Mesendoderm (in vitro differentiated cells): Measurements from ENCODE around the gene MAPT.

ENCODE experiments used
- DNase-seq: peaks from one replicate; pipeline ENCODE4 v3.0.0; 2013
- H2AK5ac ChIP-seq: 2 replicates; pipeline ENCODE4 v1.6.1; 2013; ENCODE audit warnings: low read length, inconsistent platforms
- H2BK120ac ChIP-seq: 2 replicates; pipeline ENCODE4 v1.6.1; 2013; ENCODE audit warnings: low read depth, mild to moderate bottlenecking, low read length, moderate library complexity, mixed read lengths
- H2BK15ac ChIP-seq: replicated peaks from 2 replicates; pipeline ENCODE4 v1.6.1; 2013; ENCODE audit warnings: low read depth, mild to moderate bottlenecking, moderate library complexity
- H2BK5ac ChIP-seq: 2 replicates; pipeline ENCODE4 v1.6.1; 2013; ENCODE audit warnings: low read length, inconsistent platforms
- H3K18ac ChIP-seq: 2 replicates; pipeline ENCODE4 v1.6.1; 2013; ENCODE audit warnings: mild to moderate bottlenecking, low read length, mixed read lengths
- H3K23ac ChIP-seq: one replicate; pipeline ENCODE4 v1.6.1; 2013; ENCODE audit warnings: low read length
- H3K27ac ChIP-seq: 2 replicates; pipeline ENCODE4 v1.5.1; 2013; ENCODE audit warnings: low read depth, mild to moderate bottlenecking, inconsistent platforms, low read length, moderate library complexity
- H3K27me3 ChIP-seq: 2 replicates; pipeline ENCODE4 v1.6.1; 2013; ENCODE audit warnings: low read length, control low read depth, mild to moderate bottlenecking, inconsistent platforms; ENCODE audit not compliant: insufficient read depth, poor library complexity
- H3K36me3 ChIP-seq: 2 replicates; pipeline ENCODE4 v1.6.1; 2013; ENCODE audit warnings: low read length, inconsistent platforms; ENCODE audit not compliant: control insufficient read depth, insufficient read depth
- H3K4ac ChIP-seq: one replicate; pipeline ENCODE4 v1.6.1; 2013; ENCODE audit warnings: low read depth, mild to moderate bottlenecking, low read length, moderate library complexity
- H3K4me1 ChIP-seq: 2 replicates; pipeline ENCODE4 v1.6.1; 2013; ENCODE audit warnings: low read depth, low read length, inconsistent platforms; ENCODE audit not compliant: control insufficient read depth
- H3K4me2 ChIP-seq: 2 replicates; pipeline ENCODE4 v1.6.1; 2013; ENCODE audit warnings: low read length
- H3K4me3 ChIP-seq: 2 replicates; pipeline ENCODE4 v1.5.1; 2013; ENCODE audit warnings: mild to moderate bottlenecking, low read length
- H3K56ac ChIP-seq: one replicate; pipeline ENCODE4 v1.6.1; 2013; ENCODE audit warnings: low read length
- H3K79me1 ChIP-seq: 2 replicates; pipeline ENCODE4 v1.6.1; 2013; ENCODE audit warnings: low read length, inconsistent platforms
- H3K79me2 ChIP-seq: 2 replicates; pipeline ENCODE4 v1.6.1; 2013; ENCODE audit warnings: mild to moderate bottlenecking, low read length; ENCODE audit not compliant: control insufficient read depth, insufficient read depth
- H3K9ac ChIP-seq: 2 replicates; pipeline ENCODE4 v1.6.1; 2013; ENCODE audit warnings: low read length, inconsistent platforms
- H4K5ac ChIP-seq: one replicate; pipeline ENCODE4 v1.6.1; 2013; ENCODE audit warnings: low read length
- H4K8ac ChIP-seq: one replicate; pipeline ENCODE4 v1.6.1; 2013; ENCODE audit warnings: low read depth, mild to moderate bottlenecking, control low read depth, low read length, moderate library complexity
- WGBS: extraction: QIAGEN DNeasy Blood & Tissue Kit; methylation state at CpG from one replicate; pipeline ENCODE4 v1.1.7; 2013; ENCODE audit warnings: low lambda C conversion rate, missing lambda C conversion rate; ENCODE audit not compliant: insufficient coverage; ENCODE audit errors: extremely low coverage; 5-methylcytosine and 5-hydroxymethylcytosine counted together

The MAPT gene

DNA sequence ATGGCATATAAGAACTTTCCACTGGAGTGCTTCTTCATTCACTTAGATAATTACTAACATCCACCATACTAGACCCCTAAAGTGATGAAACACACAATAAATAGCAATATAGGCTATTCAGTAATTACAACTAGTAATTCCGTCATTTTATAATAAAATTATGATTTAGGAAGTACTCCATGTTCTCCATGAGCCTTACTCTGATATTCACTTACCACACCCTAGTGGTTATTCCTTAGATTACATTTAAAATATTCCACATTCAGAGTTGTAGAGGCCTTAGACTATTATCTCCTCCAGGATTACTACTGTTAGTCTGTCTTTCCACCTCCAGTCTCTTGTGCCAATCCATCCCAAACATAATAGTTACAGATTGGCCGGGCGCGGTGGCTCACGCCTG lies 167.1 kb downstream of the MAPT start:
- Histone ChIP-seq H3K4me2 (no peak overlapping the region), H4K8ac (no peak overlapping the region), H2BK5ac (no peak overlapping the region), H2BK15ac (no peak overlapping the region), H3K79me2 (peaks cover 1% of the 10 kb centered on the region), H3K4ac (no peak overlapping the region), H4K5ac (no peak overlapping the region), H3K4me1 (no peaks in the 10 kb centered on the region), H3K36me3 (no peaks in the 10 kb centered on the region), H3K4me3 (no peak overlapping the region), H2AK5ac (no peak overlapping the region), H2BK120ac (no peak overlapping the region), H3K27ac (no peak overlapping the region), H3K27me3 (no peaks in the 10 kb centered on the region), H3K23ac (no peak overlapping the region), H3K79me1 (peaks cover 3% of the 10 kb centered on the region), H3K56ac (no peak overlapping the region), H3K9ac (no peak overlapping the region), H3K18ac (no peak overlapping the region)
- no CpG with 5 or more reads among the region's 5 CpGs for WGBS
- peak; percentile 56 for DNase-seq

DNA sequence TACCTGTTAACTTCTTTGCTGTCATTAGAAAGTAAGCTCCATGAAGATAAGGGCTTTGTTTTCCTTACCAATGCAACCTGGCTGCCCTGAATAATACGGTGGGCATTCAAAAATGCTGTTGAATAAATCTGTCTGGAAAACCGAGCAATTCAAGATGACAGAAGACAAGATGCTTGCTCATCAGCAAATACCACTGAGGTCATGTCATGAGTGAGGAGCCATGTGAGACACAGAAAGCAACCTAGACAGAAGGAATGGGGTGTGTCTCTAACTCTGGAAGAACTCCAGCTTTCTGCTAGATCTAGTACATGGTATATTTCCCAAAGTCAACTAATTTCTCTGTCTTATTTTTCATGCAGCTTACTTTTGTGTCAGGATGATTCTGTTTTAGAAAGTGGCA lies 168.9 kb downstream of the MAPT start:
- no CpG with 5 or more reads among the region's 2 CpGs for WGBS
- H3K36me3 ChIP-seq: no peaks in the 10 kb centered on the region

DNA sequence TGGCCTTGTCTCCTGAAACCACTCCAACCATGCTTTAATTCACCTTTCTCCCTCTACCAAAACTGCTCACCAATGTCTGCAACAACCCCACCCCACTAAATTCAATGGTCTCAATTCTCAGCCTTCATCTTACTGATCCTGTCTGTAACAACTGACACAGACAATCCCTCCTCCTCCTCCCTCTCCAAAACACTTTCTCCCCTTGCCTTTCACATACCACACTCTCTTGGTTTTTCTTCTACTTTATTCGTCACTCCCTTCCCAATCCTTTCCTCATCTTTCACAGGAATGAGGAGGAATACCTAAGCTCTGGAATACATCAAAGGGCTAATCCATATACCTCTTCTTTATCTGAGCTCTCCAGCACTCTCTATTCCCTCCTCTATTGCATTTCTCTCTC lies 170.1 kb downstream of the MAPT start:
- WGBS: 100% methylated on average over 1 of the region's 1 CpG
- Histone ChIP-seq H3K18ac (no peak overlapping the region), H3K27ac (no peak overlapping the region), H3K56ac (no peak overlapping the region), H3K9ac (no peak overlapping the region), H4K8ac (no peak overlapping the region), H3K79me1 (peaks cover 4% of the 10 kb centered on the region), H3K36me3 (no peaks in the 10 kb centered on the region), H3K4me1 (no peaks in the 10 kb centered on the region), H3K23ac (no peak overlapping the region), H3K27me3 (no peaks in the 10 kb centered on the region), H2BK15ac (no peak overlapping the region), H2BK5ac (no peak overlapping the region), H2BK120ac (no peak overlapping the region), H3K4ac (no peak overlapping the region), H3K4me3 (no peak overlapping the region), H3K79me2 (no peaks in the 10 kb centered on the region), H3K4me2 (no peak overlapping the region), H2AK5ac (no peak overlapping the region), H4K5ac (no peak overlapping the region)
- no peak for DNase-seq

More for the DNA sequence above, 168.9 kb downstream of the MAPT start:
- peaks cover 4% of the 10 kb centered on the region for H3K79me1 ChIP-seq
- no peak overlapping the region for H2BK120ac ChIP-seq
- H3K79me2 ChIP-seq: no peaks in the 10 kb centered on the region
- no peak overlapping the region for H2AK5ac ChIP-seq
- H3K23ac ChIP-seq: no peak overlapping the region
- DNase-seq: peak; percentile 62
- no peaks in the 10 kb centered on the region for H3K4me1 ChIP-seq
- no peak overlapping the region for H4K8ac ChIP-seq
- H3K4me2 ChIP-seq: no peak overlapping the region
- H4K5ac ChIP-seq: no peak overlapping the region
- H3K9ac ChIP-seq: no peak overlapping the region
- no peak overlapping the region for H3K4me3 ChIP-seq
- no peak overlapping the region for H3K4ac ChIP-seq
- no peak overlapping the region for H2BK15ac ChIP-seq
- no peak overlapping the region for H2BK5ac ChIP-seq
- H3K27me3 ChIP-seq: no peaks in the 10 kb centered on the region
- no peak overlapping the region for H3K18ac ChIP-seq
- no peak overlapping the region for H3K27ac ChIP-seq
- H3K56ac ChIP-seq: no peak overlapping the region

DNA sequence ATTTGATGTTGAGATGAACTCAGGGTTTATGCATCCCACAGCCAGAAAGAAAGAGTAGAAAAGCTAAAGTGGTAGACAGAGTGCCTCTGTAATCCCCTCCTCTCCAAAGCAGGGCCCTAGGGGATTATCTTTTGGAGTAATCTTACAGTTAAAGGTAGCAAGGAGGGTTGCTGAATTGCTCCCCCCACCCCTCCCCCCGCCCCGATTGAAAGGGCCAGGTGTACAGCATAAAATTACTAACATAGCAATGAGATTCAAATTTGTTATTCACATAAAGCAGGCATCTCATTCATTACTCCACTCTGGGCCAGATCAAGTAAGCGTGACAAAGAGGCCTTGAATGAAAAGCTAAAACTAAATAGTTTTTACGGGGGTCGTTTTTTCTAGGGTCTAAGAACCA lies 177.4 kb downstream of the MAPT start:
- no peak overlapping the region for H2BK5ac ChIP-seq
- WGBS: no CpG with 5 or more reads among the region's 5 CpGs

DNA sequence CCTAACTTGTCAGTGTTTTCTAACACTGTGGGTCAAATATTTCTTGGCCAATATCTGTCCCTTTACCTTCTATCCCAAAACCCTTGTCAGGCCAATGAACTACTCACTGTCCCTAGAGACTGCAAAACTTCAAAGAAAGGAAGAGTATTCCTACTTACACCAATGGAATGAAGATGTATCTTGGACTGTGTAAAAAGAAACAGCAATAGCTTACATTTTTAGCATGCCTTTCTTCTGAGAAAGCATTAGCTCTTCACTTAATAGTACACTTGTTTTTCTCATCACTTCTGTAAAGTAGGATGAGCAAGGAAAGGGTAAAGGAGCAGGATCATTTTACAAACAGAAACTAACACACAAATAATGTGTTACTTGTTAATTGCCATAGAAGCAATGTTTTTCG lies 178.6 kb downstream of the MAPT start:
- no peak overlapping the region for H3K18ac ChIP-seq
- H3K56ac ChIP-seq: no peak overlapping the region
- H3K27me3 ChIP-seq: no peaks in the 10 kb centered on the region
- H2BK120ac ChIP-seq: no peak overlapping the region
- H3K4me3 ChIP-seq: no peak overlapping the region
- H3K79me2 ChIP-seq: peaks cover 11% of the 10 kb centered on the region
- H3K36me3 ChIP-seq: no peaks in the 10 kb centered on the region
- H3K4me1 ChIP-seq: no peaks in the 10 kb centered on the region
- H2BK15ac ChIP-seq: no peak overlapping the region
- H3K4me2 ChIP-seq: no peak overlapping the region
- H3K23ac ChIP-seq: no peak overlapping the region
- no peak overlapping the region for H2BK5ac ChIP-seq
- no peak overlapping the region for H4K8ac ChIP-seq
- H4K5ac ChIP-seq: no peak overlapping the region
- peaks cover 6% of the 10 kb centered on the region for H3K79me1 ChIP-seq
- no peak overlapping the region for H2AK5ac ChIP-seq
- peak; percentile 77 for DNase-seq
- H3K4ac ChIP-seq: no peak overlapping the region
- no CpG with 5 or more reads among the region's 1 CpG for WGBS
- H3K27ac ChIP-seq: no peak overlapping the region
- no peak overlapping the region for H3K9ac ChIP-seq

More for the DNA sequence above, 177.4 kb downstream of the MAPT start:
- Histone ChIP-seq H3K9ac (no peak overlapping the region), H3K79me1 (peaks cover 7% of the 10 kb centered on the region), H3K36me3 (no peaks in the 10 kb centered on the region), H2BK120ac (no peak overlapping the region), H3K23ac (no peak overlapping the region), H3K18ac (no peak overlapping the region), H2BK15ac (no peak overlapping the region), H3K4ac (no peak overlapping the region), H3K4me2 (no peak overlapping the region), H3K27ac (no peak overlapping the region), H3K56ac (no peak overlapping the region), H4K5ac (no peak overlapping the region), H4K8ac (no peak overlapping the region), H2AK5ac (no peak overlapping the region), H3K79me2 (peaks cover 11% of the 10 kb centered on the region), H3K27me3 (no peaks in the 10 kb centered on the region), H3K4me1 (no peaks in the 10 kb centered on the region), H3K4me3 (no peak overlapping the region)
- peak; percentile 26 for DNase-seq

DNA sequence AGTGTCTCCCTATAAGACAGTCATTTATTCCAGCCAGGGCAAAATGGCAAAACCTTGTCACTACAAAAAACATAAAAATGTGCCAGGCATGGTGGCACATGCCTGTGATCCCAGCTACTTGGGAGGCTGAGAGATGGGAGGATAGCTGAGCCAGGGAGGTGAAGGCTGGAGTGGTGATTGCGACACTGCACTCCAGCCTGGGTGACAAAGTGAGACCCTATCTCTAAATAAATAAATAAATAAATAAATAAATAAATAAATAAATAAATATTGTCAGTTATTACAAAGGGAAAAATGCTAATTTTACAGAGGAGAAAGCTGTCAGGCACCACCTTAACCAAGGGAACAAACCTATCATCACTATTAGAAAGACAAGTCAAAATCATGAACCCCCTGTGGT lies 180.2 kb downstream of the MAPT start:
- Histone ChIP-seq H3K36me3 (no peaks in the 10 kb centered on the region), H4K5ac (no peak overlapping the region), H3K4ac (no peak overlapping the region), H3K4me3 (no peak overlapping the region), H3K56ac (no peak overlapping the region), H3K27ac (no peak overlapping the region), H4K8ac (no peak overlapping the region), H3K79me1 (peaks cover 6% of the 10 kb centered on the region), H3K79me2 (peaks cover 11% of the 10 kb centered on the region), H2AK5ac (no peak overlapping the region), H2BK5ac (no peak overlapping the region), H2BK15ac (no peak overlapping the region), H3K4me2 (no peak overlapping the region), H3K9ac (no peak overlapping the region), H2BK120ac (no peak overlapping the region), H3K23ac (no peak overlapping the region), H3K4me1 (no peaks in the 10 kb centered on the region), H3K18ac (no peak overlapping the region), H3K27me3 (no peaks in the 10 kb centered on the region)
- WGBS: no CpG with 5 or more reads among the region's 1 CpG
- DNase-seq: no peak
